ENCODE data around the gene HAGHL. TPM values are rescaled to one million over a fixed set of nuclear protein-coding genes. Genes with fewer than 3 reads are reported as not detected.

HAGHL gene
- total RNA-seq, 1 experiment from 2014 or later: 74.8 TPM

- H3K36me3 ChIP-seq (ENCODE audit: control insufficient read depth in 1 of 2, insufficient read depth in 2 of 2, low read length in 2 of 2): no peaks in the 10 kb centered on the region
- no peaks in the 10 kb centered on the region for H3K27me3 ChIP-seq (ENCODE audit: insufficient read depth, low read length)
- RAD21 ChIA-PET (ENCODE audit: low non-redundant PET in 1 of 2, low total read pairs in 2 of 2, uncharacterized antibody in 2 of 2, unreplicated experiment in 2 of 2): no interaction called here
- H3K4me1 ChIP-seq (ENCODE audit: control insufficient read depth in 1 of 2, insufficient read depth in 2 of 2, low read length in 2 of 2): peaks cover 37 to 74% of the 10 kb centered on the region in 2 experiments
- no peak overlapping the region for H3K9ac ChIP-seq (ENCODE audit: low read length)
- POLR2A ChIA-PET: no interaction called here
- no peak overlapping the region for H3K4me3 ChIP-seq (replicated peaks in 1 of 2; ENCODE audit: low read depth in 1 of 2, low read length in 2 of 2)
- peaks cover 25% of the 10 kb centered on the region for H3K79me2 ChIP-seq (ENCODE audit: insufficient read depth, low read length)
- ATAC-seq (no peak), DNase-seq (ENCODE audit: low read depth, low spot score) (no peak)
- CTCF ChIA-PET: no interaction called here
- intact Hi-C loops (cut with micrococcal nuclease): no loop called here
- no peak overlapping the region; the same call in 1 of the 2 replicates for H3K27ac ChIP-seq (ENCODE audit: low read depth, low read length)
- H3K9me3 ChIP-seq (ENCODE audit: control insufficient read depth in 1 of 2, insufficient read depth in 1 of 2, low read depth in 1 of 2, low read length in 2 of 2): no peaks in the 10 kb centered on the region
- H3K9me2 ChIP-seq (ENCODE audit: insufficient read depth): no peaks in the 10 kb centered on the region
- BruUV-seq (replicated peaks): no TSS peak
- no peak overlapping the region for H2AFZ ChIP-seq (ENCODE audit: low read depth, low read length, poor library complexity, severe bottlenecking)
- TF ChIP-seq YY1 (IDR thresholded peaks at IDR 0.05; ENCODE audit: extremely low read depth, insufficient replicate concordance, low read depth, low read length) (no peak), ZFX (IDR thresholded peaks at IDR 0.05) (no peak), TCF7L2 (IDR thresholded peaks at IDR 0.05; ENCODE audit: borderline replicate concordance, extremely low read depth, insufficient read depth, insufficient read length) (no peak)
- TF ChIP-seq, protein P1, sequence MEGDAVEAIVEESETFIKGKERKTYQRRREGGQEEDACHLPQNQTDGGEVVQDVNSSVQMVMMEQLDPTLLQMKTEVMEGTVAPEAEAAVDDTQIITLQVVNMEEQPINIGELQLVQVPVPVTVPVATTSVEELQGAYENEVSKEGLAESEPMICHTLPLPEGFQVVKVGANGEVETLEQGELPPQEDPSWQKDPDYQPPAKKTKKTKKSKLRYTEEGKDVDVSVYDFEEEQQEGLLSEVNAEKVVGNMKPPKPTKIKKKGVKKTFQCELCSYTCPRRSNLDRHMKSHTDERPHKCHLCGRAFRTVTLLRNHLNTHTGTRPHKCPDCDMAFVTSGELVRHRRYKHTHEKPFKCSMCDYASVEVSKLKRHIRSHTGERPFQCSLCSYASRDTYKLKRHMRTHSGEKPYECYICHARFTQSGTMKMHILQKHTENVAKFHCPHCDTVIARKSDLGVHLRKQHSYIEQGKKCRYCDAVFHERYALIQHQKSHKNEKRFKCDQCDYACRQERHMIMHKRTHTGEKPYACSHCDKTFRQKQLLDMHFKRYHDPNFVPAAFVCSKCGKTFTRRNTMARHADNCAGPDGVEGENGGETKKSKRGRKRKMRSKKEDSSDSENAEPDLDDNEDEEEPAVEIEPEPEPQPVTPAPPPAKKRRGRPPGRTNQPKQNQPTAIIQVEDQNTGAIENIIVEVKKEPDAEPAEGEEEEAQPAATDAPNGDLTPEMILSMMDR (IDR thresholded peaks at IDR 0.05 in 2 of 3, conservative IDR thresholded peaks at IDR 0.05 in 1 of 3; ENCODE audit: borderline replicate concordance in 1 of 3, insufficient read depth in 1 of 3, low read depth in 2 of 3, low read length in 2 of 3): no peak
- peaks cover 3% of the 10 kb centered on the region; the same call in 1 of the 2 replicates for H4K20me1 ChIP-seq (ENCODE audit: insufficient read depth)
- no peak overlapping the region for H3K4me2 ChIP-seq (ENCODE audit: low read length)
These were observed 9.3 kb upstream of the HAGHL start for GRCh38 chr16:717450-718245.

- Histone ChIP-seq H3K4me3 (replicated peaks in 1 of 2; ENCODE audit: low read depth in 1 of 2, low read length in 2 of 2) (no peak overlapping the region), H3K9me2 (ENCODE audit: insufficient read depth) (no peaks in the 10 kb centered on the region), H3K9me3 (ENCODE audit: control insufficient read depth in 1 of 2, insufficient read depth in 1 of 2, low read depth in 1 of 2, low read length in 2 of 2) (no peaks in the 10 kb centered on the region), H3K9ac (ENCODE audit: low read length) (no peak overlapping the region), H3K4me2 (ENCODE audit: low read length) (peak overlapping the region; percentile 80), H3K36me3 (ENCODE audit: control insufficient read depth in 1 of 2, insufficient read depth in 2 of 2, low read length in 2 of 2) (no peaks in the 10 kb centered on the region), H3K79me2 (ENCODE audit: insufficient read depth, low read length) (peaks cover 25% of the 10 kb centered on the region), H3K27me3 (ENCODE audit: insufficient read depth, low read length) (no peaks in the 10 kb centered on the region), H3K27ac (ENCODE audit: low read depth, low read length) (peak overlapping the region; percentile 100; the same call in 1 of the 2 replicates), H3K4me1 (ENCODE audit: control insufficient read depth in 1 of 2, insufficient read depth in 2 of 2, low read length in 2 of 2) (peaks cover 36 to 78% of the 10 kb centered on the region in 2 experiments), H2AFZ (ENCODE audit: low read depth, low read length, poor library complexity, severe bottlenecking) (no peak overlapping the region), H4K20me1 (ENCODE audit: insufficient read depth) (peaks cover 3% of the 10 kb centered on the region; the same call in 1 of the 2 replicates)
- ChIA-PET RAD21 (ENCODE audit: low non-redundant PET in 1 of 2, low total read pairs in 2 of 2, uncharacterized antibody in 2 of 2, unreplicated experiment in 2 of 2) (no interaction called here), POLR2A (no interaction called here), CTCF (interaction anchor here (1.8 kb wide), 1 partner anchor 70 kb away, joined by 6 read pairs; the partner anchor contains the start of genes CHTF18 and RPUSD1)
- DNase-seq (ENCODE audit: low read depth, low spot score): no peak
- peak; percentile 38; the same call in 1 of the 2 replicates for TF ChIP-seq POLR2AphosphoS5 (IDR thresholded peaks at IDR 0.05; ENCODE audit: low read depth, low read length)
- TF ChIP-seq TCF7L2 (IDR thresholded peaks at IDR 0.05; ENCODE audit: borderline replicate concordance, extremely low read depth, insufficient read depth, insufficient read length): no peak
- no peak for ATAC-seq
- intact Hi-C loops (cut with micrococcal nuclease): no loop called here
- no TSS peak for BruUV-seq (replicated peaks)
These were observed 8.5 kb upstream of the HAGHL start for GRCh38 chr16:718389-718788.
